Loucy (cell line): ENCODE results near the gene HEBP2.

ENCODE experiments used
- EZH2phosphoT487 ChIP-seq: fragments of 200-600 bp; IDR thresholded peaks from 2 replicates; pipeline ENCODE4 v1.6.1; 2018; ENCODE audit warnings: antibody characterized with exemption, mild to moderate bottlenecking, moderate library complexity, borderline replicate concordance
- TF ChIP-seq, protein P1 (sequence below): fragments of 200-600 bp; sonication (generic); conservative IDR thresholded peaks from 2 replicates; pipeline ENCODE4 v1.5.1; 2014; ENCODE audit warnings: mild to moderate bottlenecking, antibody characterized with exemption, low read length

DNA sequence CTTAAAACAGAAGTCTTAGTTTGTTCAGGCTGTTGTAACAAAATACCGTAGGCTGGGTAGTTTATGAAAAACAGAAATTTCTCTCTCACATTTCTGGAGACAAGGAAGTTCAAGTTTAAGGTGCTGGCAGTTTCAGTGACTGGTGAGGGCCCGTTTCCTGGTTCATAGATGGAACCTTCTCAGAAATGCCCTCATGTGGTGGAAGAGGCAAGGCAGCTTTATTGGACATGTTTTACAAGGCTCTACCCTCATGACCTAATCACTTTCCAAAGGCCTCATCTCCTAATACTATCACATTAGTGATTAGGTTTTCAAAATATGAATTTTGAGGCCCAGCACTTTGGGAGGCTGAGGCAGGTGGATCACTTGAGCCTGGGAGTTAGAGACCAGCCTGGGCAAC lies 2.4 kb downstream of the HEBP2 start:
- TF ChIP-seq, protein P1, sequence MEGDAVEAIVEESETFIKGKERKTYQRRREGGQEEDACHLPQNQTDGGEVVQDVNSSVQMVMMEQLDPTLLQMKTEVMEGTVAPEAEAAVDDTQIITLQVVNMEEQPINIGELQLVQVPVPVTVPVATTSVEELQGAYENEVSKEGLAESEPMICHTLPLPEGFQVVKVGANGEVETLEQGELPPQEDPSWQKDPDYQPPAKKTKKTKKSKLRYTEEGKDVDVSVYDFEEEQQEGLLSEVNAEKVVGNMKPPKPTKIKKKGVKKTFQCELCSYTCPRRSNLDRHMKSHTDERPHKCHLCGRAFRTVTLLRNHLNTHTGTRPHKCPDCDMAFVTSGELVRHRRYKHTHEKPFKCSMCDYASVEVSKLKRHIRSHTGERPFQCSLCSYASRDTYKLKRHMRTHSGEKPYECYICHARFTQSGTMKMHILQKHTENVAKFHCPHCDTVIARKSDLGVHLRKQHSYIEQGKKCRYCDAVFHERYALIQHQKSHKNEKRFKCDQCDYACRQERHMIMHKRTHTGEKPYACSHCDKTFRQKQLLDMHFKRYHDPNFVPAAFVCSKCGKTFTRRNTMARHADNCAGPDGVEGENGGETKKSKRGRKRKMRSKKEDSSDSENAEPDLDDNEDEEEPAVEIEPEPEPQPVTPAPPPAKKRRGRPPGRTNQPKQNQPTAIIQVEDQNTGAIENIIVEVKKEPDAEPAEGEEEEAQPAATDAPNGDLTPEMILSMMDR, result peak; percentile 43
- TF ChIP-seq EZH2phosphoT487, result no peak
